Cardiac fibroblast (primary cell): ENCODE measurements around the gene C4BPB.

ENCODE experiments used
- DNase-seq, 2 donors: peaks; one replicate each; pipeline versions ENCODE4 v3.0.0 to v3.0.0-alpha.2; 2010; ENCODE audit warnings: low read depth in 2 of 2
- H3K4me3 ChIP-seq, 2 donors: replicated peaks in 1 of 2; 1 replicate in 1 of 2; 2 replicates in 1 of 2; pipeline ENCODE4 v1.5.1; 2011; ENCODE audit warnings: low read depth in 2 of 2, low read length in 2 of 2, mild to moderate bottlenecking in 2 of 2, moderate library complexity in 1 of 2
- CTCF ChIP-seq: IDR thresholded peaks from one replicate; pipeline ENCODE4 v1.5.1; 2011; ENCODE audit warnings: low read depth, mild to moderate bottlenecking, low read length, inconsistent platforms

The C4BPB gene

GRCh38 chr1:207049054-207049453, 39.6 kb upstream of the C4BPB start:
- DNase-seq: no peak
- no peak overlapping the region for H3K4me3 ChIP-seq
- TF ChIP-seq CTCF: no peak

- DNase-seq: no peak
- no peak for TF ChIP-seq CTCF
- peak overlapping the region in 1 of 2 donors; percentile 96 for H3K4me3 ChIP-seq
Observed at GRCh38 chr1:207049514-207049913, 39.1 kb upstream of the C4BPB start.

- peak; percentile 64 to 71 for DNase-seq
- peak overlapping the region; percentile 96 to 97 for H3K4me3 ChIP-seq
- TF ChIP-seq CTCF: peak; percentile 80
Observed at GRCh38 chr1:207049974-207050391, 38.7 kb upstream of the C4BPB start.

GRCh38 chr1:207050480-207051190, 38.0 kb upstream of the C4BPB start:
- peak; percentile 94 to 95 for DNase-seq
- TF ChIP-seq CTCF: peak; percentile 8
- peak overlapping the region; percentile 96 to 97 for H3K4me3 ChIP-seq

- DNase-seq: peak in 1 of 2 donors; percentile 69
- peak within 1 kb of the TSS; percentile 96 to 97 for H3K4me3 ChIP-seq
- no peak for TF ChIP-seq CTCF
Observed at GRCh38 chr1:207051191-207051943, 37.3 kb upstream of the C4BPB start, which contains the start of gene YOD1. TSS of gene YOD1 (minus strand) at chr1:207051208. CDS start at chr1:207051030, 178 bp downstream.

GRCh38 chr1:207052911-207053769, 35.5 kb upstream of the C4BPB start, which contains the start of gene PFKFB2:
TSS of gene PFKFB2 (plus strand) at chr1:207053275. CDS start at chr1:207054718, 1,443 bp downstream.
- peak; percentile 0 for TF ChIP-seq CTCF
- peak; percentile 93 to 97 for DNase-seq
- peak within 1 kb of the TSS; percentile 70 to 81 for H3K4me3 ChIP-seq
